Measurements from ENCODE around the gene DBN1.

DNA sequence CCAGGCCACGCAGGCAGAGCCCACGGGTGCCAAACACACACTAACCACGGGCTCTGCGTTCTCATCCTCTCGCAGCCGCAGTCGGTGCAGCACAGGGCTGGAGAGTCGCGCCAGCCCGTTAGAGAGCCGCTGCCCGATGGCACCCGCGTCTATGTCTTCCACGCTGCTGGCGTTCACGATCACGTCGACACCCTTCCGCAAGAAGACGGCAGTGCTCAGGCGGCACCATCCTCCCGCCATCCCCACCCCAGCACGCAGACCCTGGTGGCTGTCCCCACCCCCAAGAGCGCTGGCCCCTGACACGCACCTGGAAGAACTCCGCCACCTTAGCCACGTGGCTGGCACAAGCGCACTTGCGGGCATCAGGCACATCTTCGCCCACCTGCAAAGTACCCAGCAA is 6.0 kb downstream of the DBN1 start:
- TF ChIP-seq, protein P1, sequence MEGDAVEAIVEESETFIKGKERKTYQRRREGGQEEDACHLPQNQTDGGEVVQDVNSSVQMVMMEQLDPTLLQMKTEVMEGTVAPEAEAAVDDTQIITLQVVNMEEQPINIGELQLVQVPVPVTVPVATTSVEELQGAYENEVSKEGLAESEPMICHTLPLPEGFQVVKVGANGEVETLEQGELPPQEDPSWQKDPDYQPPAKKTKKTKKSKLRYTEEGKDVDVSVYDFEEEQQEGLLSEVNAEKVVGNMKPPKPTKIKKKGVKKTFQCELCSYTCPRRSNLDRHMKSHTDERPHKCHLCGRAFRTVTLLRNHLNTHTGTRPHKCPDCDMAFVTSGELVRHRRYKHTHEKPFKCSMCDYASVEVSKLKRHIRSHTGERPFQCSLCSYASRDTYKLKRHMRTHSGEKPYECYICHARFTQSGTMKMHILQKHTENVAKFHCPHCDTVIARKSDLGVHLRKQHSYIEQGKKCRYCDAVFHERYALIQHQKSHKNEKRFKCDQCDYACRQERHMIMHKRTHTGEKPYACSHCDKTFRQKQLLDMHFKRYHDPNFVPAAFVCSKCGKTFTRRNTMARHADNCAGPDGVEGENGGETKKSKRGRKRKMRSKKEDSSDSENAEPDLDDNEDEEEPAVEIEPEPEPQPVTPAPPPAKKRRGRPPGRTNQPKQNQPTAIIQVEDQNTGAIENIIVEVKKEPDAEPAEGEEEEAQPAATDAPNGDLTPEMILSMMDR (IDR thresholded peaks at IDR 0.05), result no peak
- no peak for TF ChIP-seq EP300 (IDR thresholded peaks at IDR 0.05)
- no peak for TF ChIP-seq POLR2A (IDR thresholded peaks at IDR 0.05)

Data from tibial nerve (tissue), 4 donors.